Endodermal cell (in vitro differentiated cells): ENCODE data around the gene PCBP2. TPM values are rescaled to one million over a fixed set of nuclear protein-coding genes. Genes with fewer than 3 reads are reported as not detected.

Source experiments
- DNase-seq: peaks from one replicate; pipeline ENCODE4 v3.0.0-alpha.2; 2017
- H3K27ac ChIP-seq: 2 replicates; pipeline ENCODE4 v1.5.1; 2013; ENCODE audit warnings: mild to moderate bottlenecking, low read depth, low read length, moderate library complexity
- H3K27me3 ChIP-seq: 2 replicates; pipeline ENCODE4 v1.6.1; 2013; ENCODE audit warnings: mild to moderate bottlenecking, low read length, moderate library complexity; ENCODE audit not compliant: insufficient read depth, control insufficient read depth, poor library complexity, severe bottlenecking
- H3K36me3 ChIP-seq: 2 replicates; pipeline ENCODE4 v1.7.0; 2013; ENCODE audit warnings: mild to moderate bottlenecking, low read length, moderate library complexity; ENCODE audit not compliant: control insufficient read depth, insufficient read depth
- H3K4me1 ChIP-seq: one replicate; pipeline ENCODE4 v1.7.0; 2013; ENCODE audit warnings: low read length; ENCODE audit not compliant: control insufficient read depth, insufficient read depth
- H3K4me3 ChIP-seq: 2 replicates; pipeline ENCODE4 v1.5.1; 2013; ENCODE audit warnings: mild to moderate bottlenecking, low read length, moderate library complexity
- H3K9ac ChIP-seq: 2 replicates; pipeline ENCODE4 v1.6.1; 2013; ENCODE audit warnings: mild to moderate bottlenecking, low read length, moderate library complexity; ENCODE audit not compliant: poor library complexity, severe bottlenecking; ENCODE audit errors: extremely low read depth
- H3K9me3 ChIP-seq: 2 replicates; pipeline ENCODE4 v1.6.1; 2013; ENCODE audit warnings: mild to moderate bottlenecking, low read length, moderate library complexity; ENCODE audit not compliant: control insufficient read depth
- H3K27ac Mint-ChIP-seq: 2 replicates; pipeline ENCODE4 v1.8.0; 2020; ENCODE audit warnings: mixed read lengths
- H3K27me3 Mint-ChIP-seq: 2 replicates; pipeline ENCODE4 v1.8.0; 2021; ENCODE audit warnings: mild to moderate bottlenecking, mixed read lengths; ENCODE audit not compliant: insufficient read depth
- H3K36me3 Mint-ChIP-seq: 2 replicates; pipeline ENCODE4 v1.8.0; 2020; ENCODE audit warnings: low read depth, mixed read lengths
- H3K4me1 Mint-ChIP-seq: 2 replicates; pipeline ENCODE4 v1.8.0; 2020; ENCODE audit warnings: mixed read lengths
- H3K4me3 Mint-ChIP-seq: 2 replicates; pipeline ENCODE4 v1.8.0; 2020; ENCODE audit warnings: mild to moderate bottlenecking, moderate library complexity, mixed read lengths
- H3K9me3 Mint-ChIP-seq: 2 replicates; pipeline ENCODE4 v1.8.0; 2020; ENCODE audit warnings: mild to moderate bottlenecking, mixed read lengths
- WGBS, 2 experiments: methylation state at CpG; one replicate each; pipeline versions ENCODE4 v1.1.5 to v1.1.7; 2013; ENCODE audit warnings: missing lambda C conversion rate in 2 of 2, mixed read lengths in 1 of 2; ENCODE audit not compliant: insufficient coverage in 1 of 2, insufficient read length in 1 of 2; 5-methylcytosine and 5-hydroxymethylcytosine counted together
- total RNA-seq, 2 donors: library from RNA; stranded (reverse); fragmentation: NEBNext Ultra II Directional in 1 of 2; extraction: Animal tissue kit (Norgen Biotek cat#: 25700) in 1 of 2; gene quantifications; 2 replicates in 1 of 2; 3 replicates in 1 of 2; pipeline ENCODE4 v1.2.1, GENCODE V29; 2021
- TF ChIP-seq, protein P1 (sequence below): fragments of 200-600 bp; sonication (generic); conservative IDR thresholded peaks from 2 replicates; pipeline ENCODE4 v1.5.0; 2021; ENCODE audit warnings: antibody characterized with exemption, mild to moderate bottlenecking

Gene PCBP2
- total RNA-seq, 2 donors from 2014 or later = 1,281 to 1,338 TPM

DNA sequence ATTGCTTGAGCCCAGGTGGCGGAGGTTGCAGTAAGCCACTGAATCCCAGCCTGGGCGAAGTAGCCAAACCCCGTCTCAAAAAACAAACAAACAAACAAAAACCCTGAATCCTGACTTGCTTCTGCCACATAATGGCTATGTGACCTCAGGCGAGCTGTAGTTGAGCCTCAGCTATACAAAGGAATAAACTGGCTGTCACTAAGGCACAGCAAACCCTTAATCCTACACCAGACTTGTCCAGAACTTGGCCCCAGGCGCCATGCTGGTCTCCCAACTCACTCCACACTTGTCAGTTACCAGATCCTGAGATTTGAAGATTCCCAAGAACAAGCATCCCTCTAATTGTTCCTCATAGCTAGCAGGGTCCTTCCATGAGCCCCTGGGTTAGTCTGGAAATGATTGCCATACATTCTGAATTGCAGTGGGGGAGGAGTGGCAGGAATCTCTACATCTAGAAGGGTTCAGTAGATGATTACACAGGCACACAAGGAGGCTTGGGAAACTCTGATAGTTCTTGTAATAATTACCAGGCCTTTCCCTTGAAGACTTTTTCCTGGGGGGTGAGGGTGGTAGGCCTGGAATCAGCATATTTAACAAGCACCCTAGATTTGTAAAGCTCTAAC lies 37.5 kb downstream of the PCBP2 start:
- peak; percentile 58 for DNase-seq
- Histone ChIP-seq H3K9ac (no peak overlapping the region), H3K36me3 (peaks cover 28% of the 10 kb centered on the region), H3K9me3 (no peaks in the 10 kb centered on the region), H3K4me1 (peaks cover 5% of the 10 kb centered on the region), H3K4me3 (no peak overlapping the region), H3K27ac (peak overlapping the region; percentile 6), H3K27me3 (no peaks in the 10 kb centered on the region)
- Mint-ChIP-seq H3K27ac (no peak overlapping the region), H3K36me3 (peaks cover 21% of the 10 kb centered on the region), H3K4me1 (peaks cover 18% of the 10 kb centered on the region), H3K9me3 (no peaks in the 10 kb centered on the region), H3K27me3 (peaks cover 2% of the 10 kb centered on the region), H3K4me3 (no peak overlapping the region)
- TF ChIP-seq, protein P1, sequence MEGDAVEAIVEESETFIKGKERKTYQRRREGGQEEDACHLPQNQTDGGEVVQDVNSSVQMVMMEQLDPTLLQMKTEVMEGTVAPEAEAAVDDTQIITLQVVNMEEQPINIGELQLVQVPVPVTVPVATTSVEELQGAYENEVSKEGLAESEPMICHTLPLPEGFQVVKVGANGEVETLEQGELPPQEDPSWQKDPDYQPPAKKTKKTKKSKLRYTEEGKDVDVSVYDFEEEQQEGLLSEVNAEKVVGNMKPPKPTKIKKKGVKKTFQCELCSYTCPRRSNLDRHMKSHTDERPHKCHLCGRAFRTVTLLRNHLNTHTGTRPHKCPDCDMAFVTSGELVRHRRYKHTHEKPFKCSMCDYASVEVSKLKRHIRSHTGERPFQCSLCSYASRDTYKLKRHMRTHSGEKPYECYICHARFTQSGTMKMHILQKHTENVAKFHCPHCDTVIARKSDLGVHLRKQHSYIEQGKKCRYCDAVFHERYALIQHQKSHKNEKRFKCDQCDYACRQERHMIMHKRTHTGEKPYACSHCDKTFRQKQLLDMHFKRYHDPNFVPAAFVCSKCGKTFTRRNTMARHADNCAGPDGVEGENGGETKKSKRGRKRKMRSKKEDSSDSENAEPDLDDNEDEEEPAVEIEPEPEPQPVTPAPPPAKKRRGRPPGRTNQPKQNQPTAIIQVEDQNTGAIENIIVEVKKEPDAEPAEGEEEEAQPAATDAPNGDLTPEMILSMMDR = no peak
- WGBS, 2 experiments = 89 to 94% methylated on average over 5 of the region's 5 CpGs

DNA sequence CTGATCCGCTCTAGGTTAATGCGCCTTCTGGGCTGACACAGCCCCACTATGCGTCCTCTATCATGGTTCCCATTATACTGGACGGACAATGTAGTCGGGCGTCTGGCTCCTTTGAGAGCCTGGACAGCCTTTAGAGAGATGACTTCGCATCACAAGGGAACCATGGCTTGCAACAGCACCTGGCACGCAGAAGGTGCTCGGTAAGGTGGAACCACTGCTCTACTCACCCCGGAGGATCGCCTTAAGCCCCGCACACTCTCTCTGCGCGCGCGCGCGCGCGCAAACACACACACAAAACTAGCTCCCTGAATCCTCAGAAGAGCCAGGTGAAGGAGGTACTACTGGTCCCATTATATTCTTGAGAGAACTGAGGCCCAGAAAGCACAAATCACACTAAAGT lies 40.3 kb downstream of the PCBP2 start:
- H3K36me3 ChIP-seq = peaks cover 2% of the 10 kb centered on the region
- peaks cover 16% of the 10 kb centered on the region for H3K4me1 ChIP-seq
- H3K27me3 ChIP-seq = no peaks in the 10 kb centered on the region
- H3K27ac ChIP-seq = peak overlapping the region; percentile 58
- WGBS, 2 experiments = 78 to 80% methylated on average over 10 to 20 of the region's 20 CpGs
- peak; percentile 84 for DNase-seq
- Mint-ChIP-seq H3K4me3 (peak overlapping the region; percentile 67), H3K36me3 (peaks cover 6% of the 10 kb centered on the region), H3K27ac (peak overlapping the region; percentile 85), H3K9me3 (no peaks in the 10 kb centered on the region), H3K4me1 (peaks cover 31% of the 10 kb centered on the region), H3K27me3 (peaks cover 2% of the 10 kb centered on the region)
- peak overlapping the region; percentile 59 for H3K9ac ChIP-seq
- peak overlapping the region; percentile 86 for H3K4me3 ChIP-seq
- H3K9me3 ChIP-seq = no peaks in the 10 kb centered on the region
- TF ChIP-seq, protein P1 = no peak

DNA sequence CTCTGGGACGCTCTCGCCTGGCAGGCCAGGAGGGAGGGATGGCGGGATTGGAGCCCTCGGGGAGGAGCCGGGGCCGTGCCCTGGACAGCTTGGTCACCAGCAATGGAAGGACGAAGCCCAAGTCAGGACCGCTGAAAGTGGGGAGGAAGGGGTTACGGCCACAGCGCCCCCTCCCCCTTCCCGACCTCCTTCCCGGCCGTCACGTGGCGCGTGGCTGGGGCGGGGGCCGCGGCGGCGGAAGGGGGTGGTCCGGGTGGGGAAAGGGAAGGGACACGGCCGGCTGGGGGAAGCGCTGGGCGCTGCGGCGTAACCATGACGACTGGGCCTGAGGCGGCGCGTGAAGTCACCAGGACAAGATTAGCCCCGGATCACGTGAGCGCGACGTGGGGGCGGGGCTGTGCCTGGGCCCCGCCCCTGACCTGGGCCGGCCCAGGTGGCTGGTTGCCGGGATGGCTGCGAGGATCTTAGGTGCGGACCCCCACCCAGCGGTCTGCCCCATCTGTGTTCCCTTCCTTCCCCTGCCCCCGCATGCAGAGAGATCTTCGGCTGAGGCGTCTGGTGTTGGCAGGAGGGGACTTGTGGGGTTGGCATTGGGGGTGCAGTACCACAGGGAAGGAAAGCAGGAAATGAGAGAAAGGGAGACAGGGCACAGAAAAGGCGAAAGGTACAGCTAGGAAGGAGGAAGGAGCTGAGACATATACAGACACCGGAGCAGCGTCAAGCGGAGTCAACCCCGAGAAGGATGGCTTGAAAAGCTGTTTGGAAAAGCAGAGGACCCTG lies 41.1 kb downstream of the PCBP2 start:
- H3K9me3 ChIP-seq = no peaks in the 10 kb centered on the region
- peak overlapping the region; percentile 61 for H3K9ac ChIP-seq
- H3K27me3 ChIP-seq = no peaks in the 10 kb centered on the region
- no peaks in the 10 kb centered on the region for H3K36me3 ChIP-seq
- 2 to 4% methylated on average over 22 to 51 of the region's 52 CpGs for WGBS, 2 experiments
- Mint-ChIP-seq H3K36me3 (no peaks in the 10 kb centered on the region), H3K9me3 (no peaks in the 10 kb centered on the region), H3K27ac (peak overlapping the region; percentile 97), H3K4me1 (peaks cover 31% of the 10 kb centered on the region), H3K4me3 (peak overlapping the region; percentile 67), H3K27me3 (peaks cover 4% of the 10 kb centered on the region)
- H3K4me1 ChIP-seq = peaks cover 16% of the 10 kb centered on the region
- peak overlapping the region; percentile 86 for H3K4me3 ChIP-seq
- TF ChIP-seq, protein P1 = no peak
- DNase-seq = peak; percentile 100
- H3K27ac ChIP-seq = peak overlapping the region; percentile 78
